GM12878 (cell line): ENCODE data around the gene DLG4.

Experiments used
- DPF2 ChIP-seq: fragments of 450-650 bp; IDR thresholded peaks from 2 replicates; pipeline ENCODE4 v1.6.1; 2017; ENCODE audit warnings: mild to moderate bottlenecking
- EZH2 ChIP-seq: IDR thresholded peaks from 2 replicates; pipeline ENCODE4 v1.6.1; 2012; ENCODE audit warnings: low read depth, mild to moderate bottlenecking, control low read depth, inconsistent platforms, low read length, borderline replicate concordance; ENCODE audit not compliant: control insufficient read depth
- TF ChIP-seq, protein P1 (sequence below): fragments of 450-650 bp; IDR thresholded peaks from 2 replicates; pipeline ENCODE4 v1.6.1; 2017; ENCODE audit warnings: antibody characterized with exemption, mild to moderate bottlenecking, moderate library complexity
- TF ChIP-seq, protein P2 (sequence below): IDR thresholded peaks from 2 replicates; pipeline ENCODE4 v1.6.1; 2012; ENCODE audit warnings: mild to moderate bottlenecking, low read depth, low read length

DNA sequence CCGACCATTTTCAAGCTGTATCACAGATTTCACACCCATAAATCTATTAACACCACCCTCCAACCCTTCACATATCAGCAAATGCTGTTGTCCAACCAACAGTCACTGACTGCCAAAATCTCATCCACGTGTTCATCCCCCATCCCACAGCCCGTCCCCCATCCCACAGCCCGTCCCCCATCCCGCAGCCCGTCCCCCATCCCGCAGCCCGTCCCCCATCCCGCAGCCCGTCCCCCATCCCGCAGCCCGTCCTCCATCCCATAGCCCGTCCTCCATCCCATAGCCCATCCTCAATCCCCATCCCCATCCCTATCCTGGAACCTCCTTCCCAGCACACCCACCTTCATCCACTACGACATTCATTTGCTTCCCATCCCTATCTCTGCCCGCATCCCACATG is 14.1 kb downstream of the DLG4 start:
- TF ChIP-seq, protein P1, sequence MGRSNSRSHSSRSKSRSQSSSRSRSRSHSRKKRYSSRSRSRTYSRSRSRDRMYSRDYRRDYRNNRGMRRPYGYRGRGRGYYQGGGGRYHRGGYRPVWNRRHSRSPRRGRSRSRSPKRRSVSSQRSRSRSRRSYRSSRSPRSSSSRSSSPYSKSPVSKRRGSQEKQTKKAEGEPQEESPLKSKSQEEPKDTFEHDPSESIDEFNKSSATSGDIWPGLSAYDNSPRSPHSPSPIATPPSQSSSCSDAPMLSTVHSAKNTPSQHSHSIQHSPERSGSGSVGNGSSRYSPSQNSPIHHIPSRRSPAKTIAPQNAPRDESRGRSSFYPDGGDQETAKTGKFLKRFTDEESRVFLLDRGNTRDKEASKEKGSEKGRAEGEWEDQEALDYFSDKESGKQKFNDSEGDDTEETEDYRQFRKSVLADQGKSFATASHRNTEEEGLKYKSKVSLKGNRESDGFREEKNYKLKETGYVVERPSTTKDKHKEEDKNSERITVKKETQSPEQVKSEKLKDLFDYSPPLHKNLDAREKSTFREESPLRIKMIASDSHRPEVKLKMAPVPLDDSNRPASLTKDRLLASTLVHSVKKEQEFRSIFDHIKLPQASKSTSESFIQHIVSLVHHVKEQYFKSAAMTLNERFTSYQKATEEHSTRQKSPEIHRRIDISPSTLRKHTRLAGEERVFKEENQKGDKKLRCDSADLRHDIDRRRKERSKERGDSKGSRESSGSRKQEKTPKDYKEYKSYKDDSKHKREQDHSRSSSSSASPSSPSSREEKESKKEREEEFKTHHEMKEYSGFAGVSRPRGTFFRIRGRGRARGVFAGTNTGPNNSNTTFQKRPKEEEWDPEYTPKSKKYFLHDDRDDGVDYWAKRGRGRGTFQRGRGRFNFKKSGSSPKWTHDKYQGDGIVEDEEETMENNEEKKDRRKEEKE, result no peak
- TF ChIP-seq, protein P2, sequence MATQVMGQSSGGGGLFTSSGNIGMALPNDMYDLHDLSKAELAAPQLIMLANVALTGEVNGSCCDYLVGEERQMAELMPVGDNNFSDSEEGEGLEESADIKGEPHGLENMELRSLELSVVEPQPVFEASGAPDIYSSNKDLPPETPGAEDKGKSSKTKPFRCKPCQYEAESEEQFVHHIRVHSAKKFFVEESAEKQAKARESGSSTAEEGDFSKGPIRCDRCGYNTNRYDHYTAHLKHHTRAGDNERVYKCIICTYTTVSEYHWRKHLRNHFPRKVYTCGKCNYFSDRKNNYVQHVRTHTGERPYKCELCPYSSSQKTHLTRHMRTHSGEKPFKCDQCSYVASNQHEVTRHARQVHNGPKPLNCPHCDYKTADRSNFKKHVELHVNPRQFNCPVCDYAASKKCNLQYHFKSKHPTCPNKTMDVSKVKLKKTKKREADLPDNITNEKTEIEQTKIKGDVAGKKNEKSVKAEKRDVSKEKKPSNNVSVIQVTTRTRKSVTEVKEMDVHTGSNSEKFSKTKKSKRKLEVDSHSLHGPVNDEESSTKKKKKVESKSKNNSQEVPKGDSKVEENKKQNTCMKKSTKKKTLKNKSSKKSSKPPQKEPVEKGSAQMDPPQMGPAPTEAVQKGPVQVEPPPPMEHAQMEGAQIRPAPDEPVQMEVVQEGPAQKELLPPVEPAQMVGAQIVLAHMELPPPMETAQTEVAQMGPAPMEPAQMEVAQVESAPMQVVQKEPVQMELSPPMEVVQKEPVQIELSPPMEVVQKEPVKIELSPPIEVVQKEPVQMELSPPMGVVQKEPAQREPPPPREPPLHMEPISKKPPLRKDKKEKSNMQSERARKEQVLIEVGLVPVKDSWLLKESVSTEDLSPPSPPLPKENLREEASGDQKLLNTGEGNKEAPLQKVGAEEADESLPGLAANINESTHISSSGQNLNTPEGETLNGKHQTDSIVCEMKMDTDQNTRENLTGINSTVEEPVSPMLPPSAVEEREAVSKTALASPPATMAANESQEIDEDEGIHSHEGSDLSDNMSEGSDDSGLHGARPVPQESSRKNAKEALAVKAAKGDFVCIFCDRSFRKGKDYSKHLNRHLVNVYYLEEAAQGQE, result no peak
- TF ChIP-seq DPF2, result no peak
- no peak for TF ChIP-seq EZH2
